Natural killer cell (primary cell): ENCODE data around the gene VAC14. TPM values are rescaled to one million over a fixed set of nuclear protein-coding genes. Genes with fewer than 3 reads are reported as not detected.

ENCODE experiments used
- ATAC-seq, 3 donors: fragments of 150-1000 bp in 2 of 3; fragments of 200-7000 bp in 1 of 3; cut with Tn5 transposase; 1 replicate in 1 of 3; 2 replicates in 2 of 3; pipeline ENCODE4 v1.10.0; 2021; ENCODE audit warnings: mild to moderate bottlenecking in 2 of 3, moderate library complexity in 2 of 3
- DNase-seq, 2 donors: peaks; one replicate each; pipeline versions ENCODE4 v3.0.0 to v3.0.0-alpha.2; 2013 to 2021; ENCODE audit warnings: mixed read lengths in 1 of 2
- H3K27ac ChIP-seq: one replicate; pipeline ENCODE4 v1.5.1; 2013; ENCODE audit warnings: mild to moderate bottlenecking, low read length
- H3K27me3 ChIP-seq: one replicate; pipeline ENCODE4 v1.6.1; 2013; ENCODE audit warnings: low read length; ENCODE audit not compliant: control insufficient read depth, insufficient read depth
- H3K36me3 ChIP-seq: one replicate; pipeline ENCODE4 v1.6.1; 2013; ENCODE audit warnings: low read length; ENCODE audit not compliant: control insufficient read depth, insufficient read depth
- H3K4me1 ChIP-seq: one replicate; pipeline ENCODE4 v1.6.1; 2013; ENCODE audit warnings: low read length; ENCODE audit not compliant: control insufficient read depth, insufficient read depth
- H3K4me3 ChIP-seq: one replicate; pipeline ENCODE4 v1.5.1; 2013; ENCODE audit warnings: low read length
- H3K9me3 ChIP-seq: one replicate; pipeline ENCODE4 v1.6.1; 2013; ENCODE audit warnings: low read length; ENCODE audit not compliant: control insufficient read depth, insufficient read depth
- H3K27ac Mint-ChIP-seq, 2 donors: one replicate each; pipeline ENCODE4 v1.8.0; 2022; ENCODE audit warnings: mild to moderate bottlenecking in 2 of 2, mixed read lengths in 2 of 2, moderate library complexity in 1 of 2
- H3K27me3 Mint-ChIP-seq, 2 donors: one replicate each; pipeline ENCODE4 v1.8.0; 2022; ENCODE audit warnings: low read depth in 2 of 2, mixed read lengths in 2 of 2
- H3K36me3 Mint-ChIP-seq: one replicate; pipeline ENCODE4 v1.8.0; 2022; ENCODE audit warnings: mixed read lengths
- H3K4me1 Mint-ChIP-seq, 2 donors: one replicate each; pipeline ENCODE4 v1.8.0; 2022; ENCODE audit warnings: mixed read lengths in 2 of 2
- H3K4me3 Mint-ChIP-seq: one replicate; pipeline ENCODE4 v1.8.0; 2022; ENCODE audit warnings: mild to moderate bottlenecking, moderate library complexity, mixed read lengths
- H3K9me3 Mint-ChIP-seq, 2 donors: one replicate each; pipeline ENCODE4 v1.8.0; 2022; ENCODE audit warnings: mixed read lengths in 2 of 2
- WGBS: methylation state at CpG from one replicate; pipeline ENCODE4 v1.1.7; 2013; ENCODE audit warnings: missing lambda C conversion rate; ENCODE audit not compliant: insufficient coverage; 5-methylcytosine and 5-hydroxymethylcytosine counted together
- intact Hi-C: fragments of 100-400 bp; cut with micrococcal nuclease; formaldehyde crosslinking; loops from one replicate; pipeline ENCODE4 v1.14.2; 2022
- total RNA-seq, 4 donors: library from RNA; stranded (reverse); fragments of 120-200 nt in 1 of 4; gene quantifications; one replicate each; pipeline versions ENCODE4 v1.2.3 to v1.2.4, GENCODE V29; 2013 to 2022
- TF ChIP-seq, protein P1 (sequence below): fragments of 200-600 bp; IDR thresholded peaks from one replicate; pipeline ENCODE4 v1.8.0; 2022; ENCODE audit warnings: antibody characterized with exemption

Gene VAC14
- total RNA-seq, 3 donors from 2014 or later (not counting 1 experiment from before 2014, with no cell fraction given) = 33.9 to 45.6 (median 43.4) TPM

DNA sequence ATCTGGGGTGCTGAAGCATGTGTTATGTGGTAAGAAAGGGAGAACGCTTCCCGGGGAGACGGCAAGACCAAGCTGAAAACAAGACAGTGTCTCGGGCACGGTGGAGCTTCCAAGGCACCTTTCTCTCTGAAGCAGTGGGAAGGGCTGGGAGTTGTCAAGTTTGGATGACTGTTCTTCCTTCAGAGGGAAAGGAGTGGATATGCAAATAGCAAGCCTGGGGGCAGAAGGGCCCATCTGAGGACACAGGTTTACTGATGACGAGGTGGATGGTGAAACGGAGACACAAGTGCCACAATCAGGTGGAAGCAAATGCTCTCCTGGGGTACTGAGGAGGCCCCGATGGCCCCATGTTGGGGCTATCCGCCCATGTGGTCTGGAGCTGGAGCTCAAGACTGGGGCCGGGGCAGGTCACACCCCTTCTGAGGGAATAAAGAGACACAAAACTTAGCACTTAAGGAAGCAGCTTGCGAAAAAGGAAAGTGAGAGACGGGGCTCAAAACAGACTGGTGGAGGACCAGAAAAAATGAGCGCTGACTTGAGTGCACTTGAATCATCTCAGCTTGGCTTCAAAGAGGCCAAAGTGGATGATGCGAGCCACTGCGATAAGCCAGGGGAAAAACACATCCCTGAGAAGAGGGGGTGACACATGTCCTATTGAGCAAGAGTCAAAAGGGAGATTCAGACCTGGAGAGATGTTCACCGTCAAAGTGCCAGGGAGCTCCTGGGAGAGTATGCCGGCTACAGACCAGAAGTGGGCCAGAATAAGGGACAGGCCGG is 80.3 kb downstream of the VAC14 start:
- DNase-seq = no peak

DNA sequence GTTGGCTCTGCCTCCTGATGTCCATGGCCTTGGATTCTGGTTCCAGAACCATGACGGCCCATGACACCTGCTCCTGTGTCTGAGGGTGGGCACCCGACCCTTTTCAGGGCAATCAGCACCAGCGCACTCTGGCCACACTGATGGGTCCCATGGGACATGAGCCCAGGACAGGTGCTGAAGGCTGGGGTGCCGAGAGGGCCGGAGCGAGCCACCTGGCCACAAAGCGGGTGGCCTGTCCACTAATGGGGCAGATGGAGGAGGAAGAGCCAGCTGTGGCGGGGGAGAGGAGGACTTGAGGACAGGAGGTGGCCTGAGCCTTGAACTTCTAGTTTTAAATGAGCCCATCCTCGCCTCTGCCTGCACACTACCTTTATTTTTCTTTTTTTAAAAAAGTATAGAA is 83.9 kb downstream of the VAC14 start:
- H3K27ac Mint-ChIP-seq = no peak overlapping the region
- no peaks in the 10 kb centered on the region for H3K27me3 Mint-ChIP-seq
- H3K36me3 Mint-ChIP-seq = peaks cover 7% of the 10 kb centered on the region
- TF ChIP-seq, protein P1, sequence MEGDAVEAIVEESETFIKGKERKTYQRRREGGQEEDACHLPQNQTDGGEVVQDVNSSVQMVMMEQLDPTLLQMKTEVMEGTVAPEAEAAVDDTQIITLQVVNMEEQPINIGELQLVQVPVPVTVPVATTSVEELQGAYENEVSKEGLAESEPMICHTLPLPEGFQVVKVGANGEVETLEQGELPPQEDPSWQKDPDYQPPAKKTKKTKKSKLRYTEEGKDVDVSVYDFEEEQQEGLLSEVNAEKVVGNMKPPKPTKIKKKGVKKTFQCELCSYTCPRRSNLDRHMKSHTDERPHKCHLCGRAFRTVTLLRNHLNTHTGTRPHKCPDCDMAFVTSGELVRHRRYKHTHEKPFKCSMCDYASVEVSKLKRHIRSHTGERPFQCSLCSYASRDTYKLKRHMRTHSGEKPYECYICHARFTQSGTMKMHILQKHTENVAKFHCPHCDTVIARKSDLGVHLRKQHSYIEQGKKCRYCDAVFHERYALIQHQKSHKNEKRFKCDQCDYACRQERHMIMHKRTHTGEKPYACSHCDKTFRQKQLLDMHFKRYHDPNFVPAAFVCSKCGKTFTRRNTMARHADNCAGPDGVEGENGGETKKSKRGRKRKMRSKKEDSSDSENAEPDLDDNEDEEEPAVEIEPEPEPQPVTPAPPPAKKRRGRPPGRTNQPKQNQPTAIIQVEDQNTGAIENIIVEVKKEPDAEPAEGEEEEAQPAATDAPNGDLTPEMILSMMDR = no peak
- no peak for ATAC-seq
- H3K4me3 Mint-ChIP-seq = no peak overlapping the region
- WGBS = 96% methylated on average over 8 of the region's 9 CpGs
- H3K4me1 Mint-ChIP-seq = peaks cover 0 to 6% of the 10 kb centered on the region in 2 donors
- intact Hi-C loops = no loop called here
- H3K36me3 ChIP-seq = peaks cover 4% of the 10 kb centered on the region
- no peak overlapping the region for H3K4me3 ChIP-seq
- H3K9me3 ChIP-seq = no peaks in the 10 kb centered on the region
- H3K4me1 ChIP-seq = no peaks in the 10 kb centered on the region
- H3K27ac ChIP-seq = no peak overlapping the region
- H3K27me3 ChIP-seq = no peaks in the 10 kb centered on the region
- DNase-seq = no peak
- no peaks in the 10 kb centered on the region for H3K9me3 Mint-ChIP-seq

More for the DNA sequence above, 80.3 kb downstream of the VAC14 start:
- peaks cover 0 to 6% of the 10 kb centered on the region in 2 donors for H3K4me1 Mint-ChIP-seq
- no peak overlapping the region for H3K4me3 Mint-ChIP-seq
- H3K9me3 ChIP-seq = no peaks in the 10 kb centered on the region
- no peak overlapping the region for H3K27ac Mint-ChIP-seq
- peaks cover 4% of the 10 kb centered on the region for H3K36me3 ChIP-seq
- H3K9me3 Mint-ChIP-seq = no peaks in the 10 kb centered on the region
- intact Hi-C loops = no loop called here
- H3K4me1 ChIP-seq = no peaks in the 10 kb centered on the region
- peaks cover 7% of the 10 kb centered on the region for H3K36me3 Mint-ChIP-seq
- H3K27me3 ChIP-seq = no peaks in the 10 kb centered on the region
- no peak overlapping the region for H3K27ac ChIP-seq
- no peak overlapping the region for H3K4me3 ChIP-seq
- ATAC-seq = no peak
- TF ChIP-seq, protein P1 = no peak
- H3K27me3 Mint-ChIP-seq = no peaks in the 10 kb centered on the region
- 95% methylated on average over 18 of the region's 18 CpGs for WGBS

DNA sequence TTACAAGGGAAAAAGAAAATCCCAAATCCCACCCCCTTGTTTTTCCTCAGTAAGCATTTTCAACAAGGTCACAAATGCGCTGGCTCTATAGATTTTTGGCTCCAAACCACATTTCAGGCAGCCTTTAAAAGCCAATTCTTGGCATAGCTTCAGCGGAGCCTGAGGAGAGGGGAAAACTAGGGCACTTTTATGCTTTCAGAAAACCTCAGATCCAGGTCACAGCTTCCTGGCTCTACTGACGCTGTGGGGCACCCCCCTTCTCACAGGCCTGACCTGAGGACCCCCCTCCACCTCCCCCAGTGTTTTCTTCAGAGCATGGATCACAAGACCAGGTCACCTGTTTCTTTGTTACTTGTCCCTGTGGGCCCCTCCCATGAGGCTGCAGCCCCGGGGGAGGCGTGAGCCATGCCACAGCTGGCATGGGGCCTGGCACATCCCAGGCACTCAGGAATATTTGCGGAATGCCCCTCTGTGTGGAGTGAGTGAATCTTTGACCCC is 85.0 kb downstream of the VAC14 start:
- 76% methylated on average over 6 of the region's 6 CpGs for WGBS
- peaks cover 0 to 9% of the 10 kb centered on the region in 2 donors for H3K4me1 Mint-ChIP-seq
- Histone ChIP-seq H3K27me3 (no peaks in the 10 kb centered on the region), H3K36me3 (peaks cover 4% of the 10 kb centered on the region), H3K4me1 (no peaks in the 10 kb centered on the region), H3K9me3 (no peaks in the 10 kb centered on the region), H3K4me3 (no peak overlapping the region), H3K27ac (no peak overlapping the region)
- TF ChIP-seq, protein P1 = no peak
- H3K4me3 Mint-ChIP-seq = no peak overlapping the region
- H3K27ac Mint-ChIP-seq = no peak overlapping the region
- H3K27me3 Mint-ChIP-seq = no peaks in the 10 kb centered on the region
- no peaks in the 10 kb centered on the region for H3K9me3 Mint-ChIP-seq
- intact Hi-C loops = no loop called here
- no peak for ATAC-seq
- DNase-seq = no peak
- H3K36me3 Mint-ChIP-seq = peaks cover 7% of the 10 kb centered on the region
